D721Med (cell line): ENCODE data around the gene PLA2G4F.

Experiments
- DNase-seq: peaks from one replicate; pipeline ENCODE4 v3.0.0; 2011; ENCODE audit warnings: low spot score; ENCODE audit not compliant: insufficient read length
- FAIRE-seq: peaks from 2 replicates; lab custom pipeline; 2011; peaks lifted over from hg19 to GRCh38; lab: Jason Lieb, UNC
- CTCF ChIP-seq: IDR thresholded peaks from 2 replicates; pipeline ENCODE4 v1.5.1; 2012; ENCODE audit warnings: mild to moderate bottlenecking, control low read depth; ENCODE audit not compliant: insufficient read depth; ENCODE audit errors: missing control alignments

PLA2G4F gene

GRCh38 chr15:42148808-42149492 lies 7.5 kb downstream of the PLA2G4F start:
- TF ChIP-seq CTCF, result no peak
- DNase-seq (no peak), FAIRE-seq (no peak)

GRCh38 chr15:42147431-42147735 lies 9.1 kb downstream of the PLA2G4F start:
- DNase-seq (no peak), FAIRE-seq (no peak)
- no peak for TF ChIP-seq CTCF

GRCh38 chr15:42146551-42147430 lies 9.6 kb downstream of the PLA2G4F start:
- no peak for TF ChIP-seq CTCF
- DNase-seq, result no peak
- FAIRE-seq, result no peak

- no peak for TF ChIP-seq CTCF
- FAIRE-seq, result no peak
- DNase-seq, result no peak
Observed at GRCh38 chr15:42145546-42146455, 10.6 kb downstream of the PLA2G4F start.

GRCh38 chr15:42144841-42145375 lies 11.5 kb downstream of the PLA2G4F start:
- DNase-seq, result no peak
- TF ChIP-seq CTCF, result no peak
- FAIRE-seq, result no peak

GRCh38 chr15:42143866-42144625 lies 12.4 kb downstream of the PLA2G4F start:
- no peak for TF ChIP-seq CTCF

More at GRCh38 chr15:42143866-42144625, 12.4 kb downstream of the PLA2G4F start:
- DNase-seq (no peak), FAIRE-seq (no peak)
